Brain microvascular endothelial cell (primary cell): ENCODE measurements around the gene ZPR1.

Experiments used
- DNase-seq: peaks from one replicate; pipeline ENCODE4 v3.0.0-alpha.2; 2020
- H3K27ac ChIP-seq: fragments of 250-450 bp; sonication (Bioruptor Pico); 2 replicates; pipeline ENCODE4 v1.5.1; 2020; ENCODE audit warnings: mild to moderate bottlenecking, moderate library complexity
- H3K27me3 ChIP-seq: fragments of 250-450 bp; sonication (Bioruptor Pico); replicated peaks from 2 replicates; pipeline ENCODE4 v1.5.1; 2020; ENCODE audit warnings: mild to moderate bottlenecking
- H3K36me3 ChIP-seq: fragments of 250-450 bp; sonication (Bioruptor Pico); replicated peaks from 2 replicates; pipeline ENCODE4 v1.5.1; 2020; ENCODE audit warnings: mild to moderate bottlenecking
- H3K4me3 ChIP-seq: 2 replicates; pipeline ENCODE4 v1.5.1; 2011; ENCODE audit warnings: low read depth, mild to moderate bottlenecking, control low read depth, low read length, moderate library complexity
- CTCF ChIP-seq: IDR thresholded peaks from 2 replicates; pipeline ENCODE4 v1.5.1; 2011; ENCODE audit warnings: low read depth, mild to moderate bottlenecking, moderate library complexity, low read length, control low read depth, inconsistent platforms; ENCODE audit errors: missing control alignments
- in situ Hi-C: cut with HindIII; loops from 2 replicates; pipeline ENCODE4 v1.10.0; 2017; ENCODE audit warnings: low sequenced_read_pairs, low pct_ligation_motif_present

Gene ZPR1

DNA sequence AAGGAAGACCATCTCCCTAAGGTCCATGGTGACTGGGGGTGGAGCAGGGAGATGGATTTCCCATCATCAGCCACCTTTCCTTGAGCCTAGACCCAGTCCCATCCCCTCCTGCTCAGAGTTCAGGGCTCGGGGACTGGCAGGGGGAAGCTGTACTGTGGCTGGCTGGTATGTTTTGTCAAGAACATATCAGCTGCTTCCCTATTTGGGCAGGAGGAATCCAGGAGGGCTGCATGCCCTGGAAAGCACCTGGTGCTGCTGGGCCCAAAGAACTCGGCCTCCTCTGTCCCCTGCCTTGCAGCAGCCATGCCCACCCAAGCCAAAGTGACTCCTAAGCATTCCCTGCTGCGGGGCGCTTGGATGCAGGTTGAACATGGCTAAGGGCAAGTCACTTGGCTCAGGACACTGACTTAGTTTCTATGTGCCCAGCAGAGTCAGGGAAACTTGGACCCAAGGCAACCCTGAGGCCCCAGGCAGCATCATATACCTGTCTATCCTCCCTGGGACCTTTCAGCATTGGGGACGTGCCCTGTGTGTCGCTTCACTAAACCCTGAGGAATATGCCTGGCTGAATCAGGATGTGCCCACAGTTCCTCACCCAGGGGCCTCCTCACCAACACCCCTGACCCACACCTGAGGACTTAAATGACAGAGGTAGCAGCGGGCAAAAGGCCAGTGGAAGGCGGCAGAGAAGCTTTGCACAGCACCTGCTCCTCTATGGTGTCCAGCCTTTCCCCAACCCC, 58.2 kb downstream of the ZPR1 start:
- Histone ChIP-seq H3K27me3 (peaks cover 3% of the 10 kb centered on the region), H3K4me3 (no peak overlapping the region), H3K36me3 (no peaks in the 10 kb centered on the region), H3K27ac (no peak overlapping the region)
- in situ Hi-C loops = no loop called here
- TF ChIP-seq CTCF = no peak
- no peak for DNase-seq

GRCh38 chr11:116727990-116728389, 59.8 kb downstream of the ZPR1 start:
- in situ Hi-C loops = no loop called here
- no peak for TF ChIP-seq CTCF
- Histone ChIP-seq H3K27me3 (peaks cover 3% of the 10 kb centered on the region), H3K36me3 (no peaks in the 10 kb centered on the region), H3K27ac (no peak overlapping the region), H3K4me3 (no peak overlapping the region)
- no peak for DNase-seq

GRCh38 chr11:116725434-116726221, 62.2 kb downstream of the ZPR1 start:
- DNase-seq = peak; percentile 53
- no peak overlapping the region for H3K4me3 ChIP-seq
- in situ Hi-C loops = no loop called here
- H3K36me3 ChIP-seq = no peaks in the 10 kb centered on the region
- H3K27me3 ChIP-seq = no peaks in the 10 kb centered on the region
- TF ChIP-seq CTCF = no peak
- H3K27ac ChIP-seq = no peak overlapping the region

DNA sequence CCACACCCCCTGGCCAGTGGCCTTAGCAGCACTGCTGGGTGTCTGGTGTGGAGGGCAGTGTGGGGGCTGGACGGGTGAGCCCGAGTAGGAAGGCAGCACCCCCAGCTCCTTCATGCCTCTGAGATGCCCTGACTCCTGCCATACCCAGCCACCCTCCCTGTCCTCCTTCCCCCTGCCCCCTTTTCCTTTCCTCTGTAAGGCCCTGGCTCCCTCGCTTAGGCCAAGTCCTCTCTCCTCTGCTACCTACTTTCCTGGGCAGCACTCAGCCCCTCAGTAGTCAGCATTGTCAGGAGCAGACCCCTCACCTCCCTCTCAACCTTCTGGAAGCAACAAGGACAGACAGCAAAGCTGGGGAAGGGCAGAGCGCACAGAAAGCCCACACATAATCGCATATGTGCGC, 63.0 kb downstream of the ZPR1 start:
- no peak for DNase-seq
- no peaks in the 10 kb centered on the region for H3K27me3 ChIP-seq
- no peaks in the 10 kb centered on the region for H3K36me3 ChIP-seq
- no peak for TF ChIP-seq CTCF
- no peak overlapping the region for H3K4me3 ChIP-seq
- in situ Hi-C loops = no loop called here
- no peak overlapping the region for H3K27ac ChIP-seq
